NCI-H2227 treated with DMSO at 0.1 percent for 48 hours (cell line): ENCODE results near the gene ORAI2.
"Not testable (repeated sequence)": the region's sequence is repeated elsewhere in the genome, so short reads cannot be mapped to it uniquely, and the experiment has no call there.

Source experiments
- DNase-seq: peaks from one replicate; lab custom pipeline; 2025; lab: John Stamatoyannopoulos, UW

Gene ORAI2

GRCh38 chr7:102503141-102503540 is 69.8 kb downstream of the ORAI2 start:
- not testable (repeated sequence) for DNase-seq

- DNase-seq = not testable (repeated sequence)
Measured at GRCh38 chr7:102505298-102506185, 72.2 kb downstream of the ORAI2 start.
